Heart left ventricle (tissue), 16 donors: Measurements from ENCODE around the gene LGI2. TPM values are rescaled to one million over a fixed set of nuclear protein-coding genes. Genes with fewer than 3 reads are reported as not detected.

Source experiments
- ATAC-seq, 4 donors: fragments of 200-7000 bp; cut with Tn5 transposase; one replicate each; pipeline ENCODE4 v1.9.1; 2020 to 2022; ENCODE audit warnings: moderate library complexity in 4 of 4, mild to moderate bottlenecking in 3 of 4, moderate number of reproducible peaks in 1 of 4
- DNase-seq, 5 donors: peaks; one replicate each; pipeline ENCODE4 v3.0.0-alpha.2; 2020
- H3K27ac ChIP-seq, 12 donors: fragments of 200-600 bp; sonication (generic) in 4 of 12; one replicate each; pipeline versions ENCODE4 v1.5.0 to v1.8.0; 2016 to 2022; ENCODE audit warnings: mild to moderate bottlenecking in 2 of 12
- H3K27me3 ChIP-seq, 9 donors: fragments of 200-600 bp; sonication (generic) in 2 of 9; one replicate each; pipeline versions ENCODE4 v1.5.1 to v1.8.0; 2016 to 2022; ENCODE audit warnings: mild to moderate bottlenecking in 3 of 9
- H3K36me3 ChIP-seq, 9 donors: fragments of 200-600 bp; sonication (generic) in 2 of 9; one replicate each; pipeline versions ENCODE4 v1.5.0 to v1.8.0; 2018 to 2022; ENCODE audit warnings: mild to moderate bottlenecking in 2 of 9
- H3K4me1 ChIP-seq, 12 donors: fragments of 200-600 bp; sonication (generic) in 4 of 12; one replicate each; pipeline versions ENCODE4 v1.5.0 to v1.8.0; 2016 to 2022; ENCODE audit warnings: mild to moderate bottlenecking in 3 of 12
- H3K4me3 ChIP-seq, 12 donors: fragments of 200-600 bp; sonication (generic) in 4 of 12; one replicate each; pipeline versions ENCODE4 v1.5.0 to v1.8.0; 2017 to 2022; ENCODE audit warnings: mild to moderate bottlenecking in 9 of 12, moderate library complexity in 4 of 12
- H3K9me3 ChIP-seq, 12 donors: fragments of 200-600 bp; sonication (generic) in 4 of 12; one replicate each; pipeline versions ENCODE4 v1.5.0 to v1.8.0; 2016 to 2022; ENCODE audit warnings: mild to moderate bottlenecking in 1 of 12
- POLR2A ChIP-seq, 2 donors: fragments of 450-650 bp; IDR thresholded peaks; one replicate each; pipeline ENCODE4 v1.6.1; 2017; ENCODE audit warnings: antibody characterized with exemption in 2 of 2, mild to moderate bottlenecking in 2 of 2, moderate library complexity in 2 of 2
- WGBS, 4 donors: extraction: QIAGEN DNeasy Blood & Tissue Kit in 2 of 4; methylation state at CpG; one replicate each; pipeline versions ENCODE4 v1.1.5 to v1.1.7; 2013 to 2018; 5-methylcytosine and 5-hydroxymethylcytosine counted together
- intact Hi-C, 10 donors: fragments of 100-400 bp; cut with DNase I; formaldehyde crosslinking; loops; one replicate each; pipeline versions ENCODE4 v1.11.1 to v1.14.2; 2022
- long read RNA-seq, 3 donors: library from polyadenylated mRNA; unstranded; transcript quantifications; one replicate each; pipeline ENCODE4 v2.0.0, GENCODE V29; 2020 to 2021
- polyA plus RNA-seq, 2 donors: library from polyadenylated mRNA; stranded (reverse); fragments of 200-250 nt; gene quantifications; one replicate each; pipeline ENCODE4 v1.2.3, GENCODE V29; 2013
- total RNA-seq, 9 donors: library from RNA; depleted of rRNA in 2 of 9; stranded (reverse); fragments of >200 nt in 2 of 9; fragmentation: NEBNext Ultra II Directional in 3 of 9; extraction: Animal tissue kit (Norgen Biotek cat#: 25700) in 3 of 9; gene quantifications; one replicate each; pipeline versions ENCODE4 v1.1.0 to v1.2.4, GENCODE V29; 2016 to 2023
- TF ChIP-seq, protein P1 (sequence below), 12 donors: fragments of 200-600 bp; sonication (generic) in 4 of 12; IDR thresholded peaks; one replicate each; pipeline versions ENCODE4 v1.5.0 to v1.8.0; 2018 to 2022; ENCODE audit warnings: antibody characterized with exemption in 12 of 12, mild to moderate bottlenecking in 5 of 12
- donor health status: ischemic (EF 13 %, LVEDD 7.1; RV severe dilation, severe dysfunction).
- donor health status: healthy with polysubstance abuse.
- donor health status: DM: no; HTN: yes; CAD: no.
- donor health status: DM: no; HTN: no; CAD: no.
- donor health status: ischemic (EF 25% LVEDD 6.9; RV normal size, moderate dysfunction).
- donor health status: ischemic (EF 25% LVEDD 5.7; RV mildly dilated, moderate dysfunction).
- donor health status: healthy.
- donor health status: DM: yes; HTN: yes; CAD: no.
- donor health status: ischemic (EF 35%, LVEDD 5.7; RV mildly dilated, moderate dysfunction).
- donor health status: nonischemic (EF 11% LVEDD 7.7; RV severe dilation, severe dysfunction).
- donor health status: DM: yes; HTN: yes; CAD: no.
- donor health status: PGD.
- donor health status: ischemic (EF 29% LVEDD 5.4; RV normal size, mild dysfunction).
- donor health status: nonischemic (EF 23%, LVEDD 6.1; RV moderate dilation, normal function).

LGI2 gene, protein sequence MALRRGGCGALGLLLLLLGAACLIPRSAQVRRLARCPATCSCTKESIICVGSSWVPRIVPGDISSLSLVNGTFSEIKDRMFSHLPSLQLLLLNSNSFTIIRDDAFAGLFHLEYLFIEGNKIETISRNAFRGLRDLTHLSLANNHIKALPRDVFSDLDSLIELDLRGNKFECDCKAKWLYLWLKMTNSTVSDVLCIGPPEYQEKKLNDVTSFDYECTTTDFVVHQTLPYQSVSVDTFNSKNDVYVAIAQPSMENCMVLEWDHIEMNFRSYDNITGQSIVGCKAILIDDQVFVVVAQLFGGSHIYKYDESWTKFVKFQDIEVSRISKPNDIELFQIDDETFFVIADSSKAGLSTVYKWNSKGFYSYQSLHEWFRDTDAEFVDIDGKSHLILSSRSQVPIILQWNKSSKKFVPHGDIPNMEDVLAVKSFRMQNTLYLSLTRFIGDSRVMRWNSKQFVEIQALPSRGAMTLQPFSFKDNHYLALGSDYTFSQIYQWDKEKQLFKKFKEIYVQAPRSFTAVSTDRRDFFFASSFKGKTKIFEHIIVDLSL
- total RNA-seq (10 to 100 TPM in 1 of 9 donors, 1 to 10 TPM in 7, under 1 TPM in 1; 0.50 to 10.6 (median 2.7) TPM), polyA plus RNA-seq (1 to 10 TPM in 1 of 2 donors, under 1 TPM in 1; 0.88 to 1.3 TPM)
- long read RNA-seq, donor 1, partial matches to known transcripts = 0 of 1 reads
- long read RNA-seq, donor 1, other reads (novel, unspliced or antisense) = 1 of 1 reads
- long read RNA-seq, donor 2 = 0 reads
- long read RNA-seq, donor 3, full-length matches to known transcripts = 2 of 5 reads
- long read RNA-seq, donor 3, partial matches to known transcripts = 0 of 5 reads
- long read RNA-seq, donor 3, other reads (novel, unspliced or antisense) = 3 of 5 reads

DNA sequence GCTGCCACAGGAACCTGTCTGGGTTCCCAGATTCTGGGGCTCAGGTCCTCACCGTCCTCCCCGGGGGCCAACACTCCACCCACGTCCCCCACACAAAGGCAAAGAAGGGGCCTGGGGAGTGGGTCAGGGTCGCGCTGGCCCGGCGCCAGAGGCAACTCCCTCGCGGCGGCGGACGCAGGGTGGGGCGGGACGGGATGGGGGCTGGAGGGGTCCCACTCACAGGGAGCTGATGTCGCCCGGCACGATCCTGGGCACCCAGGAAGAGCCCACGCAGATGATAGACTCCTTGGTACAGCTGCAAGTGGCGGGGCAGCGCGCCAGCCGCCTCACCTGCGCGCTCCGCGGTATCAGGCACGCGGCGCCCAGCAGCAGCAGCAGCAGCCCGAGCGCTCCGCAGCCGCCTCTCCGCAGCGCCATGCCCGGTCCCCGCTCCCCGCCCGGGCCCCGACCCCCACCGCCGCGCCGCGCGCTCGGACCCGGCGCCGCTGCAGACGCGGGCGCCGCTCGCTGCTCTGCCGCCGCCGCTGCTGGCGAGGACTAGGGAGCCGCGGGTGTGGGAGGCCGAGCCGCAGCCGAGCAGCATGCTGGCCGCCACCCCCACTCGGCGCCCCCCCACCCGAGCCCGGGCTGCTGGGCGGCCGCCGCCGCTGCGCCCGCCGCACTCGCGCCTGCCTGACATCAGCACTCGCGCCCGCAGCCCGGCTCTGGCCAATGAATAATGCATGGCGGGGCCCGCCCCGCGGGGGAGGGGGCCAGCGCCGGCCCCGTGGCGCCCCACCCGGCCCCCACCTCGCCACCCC lies at the start of gene LGI2:
TSS of gene LGI2 (minus strand) at position 670 of the 800 bp plus-strand sequence. CDS start at position 417, 253 bp downstream.
- DNase-seq (peak; percentile 58 to 77 (median 67)), ATAC-seq (peak in 3 of 4 donors; percentile 70 to 86 (median 81))
- H3K27me3 ChIP-seq = peaks cover 0 to 39% (median 0%) of the 10 kb centered on the region in 9 donors
- TF ChIP-seq, protein P1, sequence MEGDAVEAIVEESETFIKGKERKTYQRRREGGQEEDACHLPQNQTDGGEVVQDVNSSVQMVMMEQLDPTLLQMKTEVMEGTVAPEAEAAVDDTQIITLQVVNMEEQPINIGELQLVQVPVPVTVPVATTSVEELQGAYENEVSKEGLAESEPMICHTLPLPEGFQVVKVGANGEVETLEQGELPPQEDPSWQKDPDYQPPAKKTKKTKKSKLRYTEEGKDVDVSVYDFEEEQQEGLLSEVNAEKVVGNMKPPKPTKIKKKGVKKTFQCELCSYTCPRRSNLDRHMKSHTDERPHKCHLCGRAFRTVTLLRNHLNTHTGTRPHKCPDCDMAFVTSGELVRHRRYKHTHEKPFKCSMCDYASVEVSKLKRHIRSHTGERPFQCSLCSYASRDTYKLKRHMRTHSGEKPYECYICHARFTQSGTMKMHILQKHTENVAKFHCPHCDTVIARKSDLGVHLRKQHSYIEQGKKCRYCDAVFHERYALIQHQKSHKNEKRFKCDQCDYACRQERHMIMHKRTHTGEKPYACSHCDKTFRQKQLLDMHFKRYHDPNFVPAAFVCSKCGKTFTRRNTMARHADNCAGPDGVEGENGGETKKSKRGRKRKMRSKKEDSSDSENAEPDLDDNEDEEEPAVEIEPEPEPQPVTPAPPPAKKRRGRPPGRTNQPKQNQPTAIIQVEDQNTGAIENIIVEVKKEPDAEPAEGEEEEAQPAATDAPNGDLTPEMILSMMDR (IDR thresholded peaks at IDR 0.05) = no peak
- no peak for TF ChIP-seq POLR2A (IDR thresholded peaks at IDR 0.05)
- no peaks in the 10 kb centered on the region for H3K9me3 ChIP-seq
- intact Hi-C loops = loop anchor here in 3 of 10 donors (5.0 to 10.0 kb wide), 4 partner anchors 47 to 116 kb away; partner anchors contain the start of gene CCDC149 (in 1 of the 3)
- peak within 1 kb of the TSS in 7 of 12 donors; percentile 14 to 70 (median 54) for H3K27ac ChIP-seq
- 0 to 1% (median 1%) methylated on average over 15 to 92 of the region's 92 CpGs for WGBS, 4 donors
- peaks cover 0 to 16% (median 4%) of the 10 kb centered on the region in 12 donors for H3K4me1 ChIP-seq
- H3K4me3 ChIP-seq = peak within 1 kb of the TSS; percentile 37 to 76 (median 61)
- H3K36me3 ChIP-seq = no peaks in the 10 kb centered on the region

DNA sequence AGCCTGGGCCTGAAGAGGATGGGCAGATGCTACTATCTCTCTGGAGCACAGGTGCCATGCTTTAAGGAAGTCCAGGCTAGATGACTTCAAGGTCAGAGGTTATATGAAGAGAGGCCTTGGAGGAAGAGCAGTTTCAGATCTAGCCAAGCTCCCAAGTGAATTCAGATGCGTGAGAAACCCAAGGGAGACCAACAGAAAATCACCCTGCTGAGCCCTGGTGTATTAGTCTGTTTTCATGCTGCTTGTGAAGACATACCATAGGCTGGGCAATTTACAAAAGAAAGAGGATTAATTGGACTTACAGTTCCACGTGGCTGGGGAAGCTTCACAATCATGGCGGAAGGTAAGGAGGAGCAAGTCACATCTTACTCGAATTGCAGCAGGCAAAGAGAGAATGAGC lies 47.8 kb upstream of the LGI2 start:
- H3K27me3 ChIP-seq = no peaks in the 10 kb centered on the region
- no peaks in the 10 kb centered on the region for H3K9me3 ChIP-seq
- WGBS, 4 donors = 89 to 92% (median 91%) methylated on average over 4 of the region's 4 CpGs
- TF ChIP-seq, protein P1 (IDR thresholded peaks at IDR 0.05) = no peak
- no peak for TF ChIP-seq POLR2A (IDR thresholded peaks at IDR 0.05)
- no peaks in the 10 kb centered on the region for H3K36me3 ChIP-seq
- no peak overlapping the region for H3K27ac ChIP-seq
- ATAC-seq (no peak), DNase-seq (no peak)
- H3K4me3 ChIP-seq = no peak overlapping the region
- H3K4me1 ChIP-seq = peaks cover 0 to 12% (median 0%) of the 10 kb centered on the region in 12 donors
- intact Hi-C loops = loop anchor here in 1 of 10 donors (5.0 kb wide), 1 partner anchor 46 kb away; the partner anchor contains the start of gene LGI2

DNA sequence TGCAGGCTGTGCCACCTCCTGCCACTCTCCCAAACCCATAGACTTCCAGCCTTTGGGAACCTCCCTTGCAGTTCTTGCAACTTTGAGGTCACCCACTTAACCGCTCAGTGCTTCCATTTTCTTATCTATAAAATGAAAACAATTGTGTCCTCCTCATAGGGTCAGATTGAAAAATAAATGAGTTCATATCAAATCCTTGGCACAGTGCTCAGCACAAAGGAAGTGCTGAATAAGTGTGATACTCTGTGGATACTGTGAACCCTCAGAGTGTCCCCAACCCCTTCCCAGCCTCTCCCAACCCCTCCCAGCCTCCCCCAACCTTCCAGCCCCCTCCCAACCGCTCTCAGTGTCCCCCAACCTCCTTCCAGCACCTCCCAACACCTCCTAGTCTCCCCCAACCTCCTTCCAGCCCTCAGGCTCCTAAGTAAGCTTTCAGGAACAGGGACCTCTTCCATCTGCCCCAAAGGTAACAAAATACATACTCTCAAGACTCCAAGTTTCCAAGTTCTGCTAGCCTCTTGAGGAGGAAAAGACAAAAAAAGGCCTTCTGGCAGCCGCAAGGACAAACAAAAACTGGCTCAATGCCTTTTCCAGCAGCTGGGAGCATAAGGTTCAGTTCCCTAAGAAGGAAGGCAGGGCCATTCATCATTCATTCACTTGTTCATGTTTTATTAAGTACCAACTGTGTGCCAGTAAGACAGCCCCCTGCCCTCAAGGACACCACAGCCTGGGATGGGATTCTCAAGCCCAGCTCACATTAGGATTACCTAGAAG lies 46.1 kb upstream of the LGI2 start:
- Histone ChIP-seq H3K4me3 (no peak overlapping the region), H3K36me3 (no peaks in the 10 kb centered on the region), H3K9me3 (no peaks in the 10 kb centered on the region), H3K27ac (no peak overlapping the region), H3K4me1 (peaks cover 0 to 8% (median 0%) of the 10 kb centered on the region in 12 donors), H3K27me3 (no peaks in the 10 kb centered on the region)
- TF ChIP-seq POLR2A (IDR thresholded peaks at IDR 0.05) = no peak
- WGBS, 4 donors = 47 to 71% (median 61%) methylated on average over 3 of the region's 3 CpGs
- intact Hi-C loops = loop anchor here in 1 of 10 donors (5.0 kb wide), 1 partner anchor 45 kb away; the partner anchor contains the start of gene LGI2
- DNase-seq (no peak), ATAC-seq (peak in 2 of 4 donors; percentile 25 to 54)
